Activated CD4-positive, alpha-beta T cell treated with anti-CD3 and anti-CD28 coated beads, Interleukin-2, amount 50 U/mL, for 1 hour (primary cell): Measurements from ENCODE around the gene HDGFL2.

ENCODE experiments used
- DNase-seq: peaks from one replicate; pipeline ENCODE4 v3.0.0-alpha.2; 2020

The HDGFL2 gene

DNA sequence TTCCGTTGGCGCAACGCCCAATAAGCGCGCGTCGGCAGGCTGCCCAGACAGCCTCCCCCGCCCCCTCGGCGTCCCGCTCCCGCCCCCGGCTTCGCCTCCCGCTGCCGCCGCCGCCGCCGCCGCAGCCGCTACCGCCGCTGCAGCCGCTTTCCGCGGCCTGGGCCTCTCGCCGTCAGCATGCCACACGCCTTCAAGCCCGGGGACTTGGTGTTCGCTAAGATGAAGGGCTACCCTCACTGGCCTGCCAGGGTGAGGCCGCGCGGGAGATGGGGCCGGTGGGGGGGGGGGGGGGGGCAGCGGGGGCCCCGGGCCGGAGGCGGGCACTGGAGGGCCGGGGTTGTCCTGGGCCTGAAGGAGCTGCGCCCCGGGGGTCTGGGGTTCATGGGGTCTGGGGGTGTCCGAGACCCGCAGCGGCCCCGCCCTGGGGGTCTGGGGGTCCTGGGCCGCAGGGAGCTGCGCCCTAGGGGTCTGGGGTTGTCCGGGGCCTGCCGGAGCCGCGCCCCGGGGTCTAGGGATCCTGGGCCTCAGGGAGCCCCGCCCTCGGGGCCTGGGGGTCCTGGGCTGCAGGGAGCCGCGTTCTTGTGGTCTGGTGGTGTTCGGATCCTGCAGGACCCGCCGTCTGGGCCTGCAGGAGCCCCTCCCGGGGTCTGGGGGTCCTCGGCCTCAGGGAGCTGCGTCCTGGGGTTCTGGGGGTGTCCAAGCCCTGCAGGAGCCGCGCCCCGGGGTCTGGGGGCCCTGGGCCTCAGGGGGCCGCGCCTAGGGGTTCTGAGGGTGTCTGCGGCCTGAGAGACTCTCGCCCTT, at the start of gene HDGFL2:
TSS of gene HDGFL2 (plus strand) at position 124 of the 801 bp plus-strand sequence. CDS start at position 178, 54 bp downstream.
- DNase-seq = no peak

DNA sequence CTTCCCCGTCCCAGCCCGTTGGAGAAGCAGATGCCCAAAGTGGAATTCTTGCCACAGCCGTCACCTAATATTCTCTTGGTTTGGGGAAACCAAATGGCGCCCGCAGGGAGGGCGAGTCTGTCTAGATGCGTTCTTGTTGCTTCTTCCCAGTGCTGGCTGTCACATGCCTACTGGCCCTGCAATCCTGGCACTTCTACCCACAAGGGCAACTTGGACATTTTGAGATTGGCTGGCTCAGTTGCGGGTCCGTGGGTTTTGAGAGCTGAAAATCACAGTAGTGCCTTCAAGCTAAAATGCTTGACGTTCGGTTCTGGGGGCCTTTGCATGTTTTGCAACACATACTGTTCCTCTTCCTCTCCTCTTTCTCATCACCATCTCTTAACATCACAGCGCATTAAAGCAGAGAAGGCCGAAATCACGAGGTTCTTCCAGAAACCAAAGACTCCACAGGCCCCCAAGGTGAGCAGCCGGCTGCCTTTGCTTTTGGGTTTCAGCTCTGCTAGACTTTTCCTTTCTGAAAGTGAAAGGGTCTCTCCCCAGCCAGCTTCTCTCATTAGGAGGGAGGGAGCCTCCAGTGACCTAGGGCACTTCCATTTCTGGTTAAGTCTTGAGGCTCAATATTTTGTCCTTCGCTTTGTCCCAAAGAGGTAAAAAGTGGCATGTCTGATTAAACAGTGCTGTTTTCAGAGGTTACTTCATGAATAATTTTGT, 48.5 kb upstream of the HDGFL2 start:
- no peak for DNase-seq

DNA sequence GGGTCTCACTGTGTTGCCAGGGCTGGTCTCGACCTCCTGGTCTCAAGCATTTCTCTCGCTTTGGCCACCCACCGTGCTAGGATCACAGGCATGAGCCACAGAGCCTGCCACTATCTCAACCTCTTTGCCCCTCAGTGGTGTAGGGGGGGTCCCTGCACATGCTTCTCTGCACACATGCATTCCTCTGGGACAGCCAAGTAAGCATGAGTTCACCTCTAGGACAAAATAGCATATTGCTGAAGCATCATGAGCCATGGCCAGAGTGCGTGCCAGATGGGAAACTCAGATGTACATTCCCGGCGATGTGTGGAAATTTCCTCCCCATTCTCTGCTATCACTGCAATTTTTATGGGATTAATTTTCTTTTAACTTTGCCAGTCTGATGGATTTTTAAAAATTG, 46.6 kb upstream of the HDGFL2 start:
- DNase-seq = no peak

DNA sequence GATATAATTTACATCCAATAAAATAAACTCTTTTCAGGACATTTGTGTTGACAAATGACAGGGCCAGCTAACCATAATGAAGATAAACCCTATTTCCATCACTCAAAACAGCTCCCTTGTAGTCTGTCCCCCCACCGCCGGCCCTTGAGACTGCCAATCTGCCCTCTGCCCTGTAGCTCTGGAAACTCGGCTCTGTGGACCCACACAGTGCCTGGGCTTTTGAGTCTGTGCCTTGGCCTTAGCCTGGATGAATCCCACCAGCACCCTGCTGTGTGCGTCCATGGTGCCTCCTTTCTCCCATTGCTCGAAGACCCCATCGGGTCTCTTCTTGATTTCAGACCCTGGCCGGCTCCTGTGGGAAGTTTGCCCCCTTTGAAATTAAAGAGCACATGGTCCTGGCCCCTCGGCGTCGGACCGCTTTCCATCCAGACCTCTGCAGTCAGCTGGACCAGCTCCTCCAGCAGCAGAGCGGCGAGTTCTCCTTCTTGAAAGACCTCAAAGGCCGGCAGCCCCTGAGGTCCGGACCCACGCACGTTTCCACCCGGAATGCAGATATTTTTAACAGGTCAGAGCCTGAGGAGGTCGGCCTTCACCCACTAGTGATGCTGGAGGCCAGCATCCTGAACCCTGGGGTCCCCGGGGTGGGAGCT, 43.6 kb upstream of the HDGFL2 start:
- DNase-seq = no peak

DNA sequence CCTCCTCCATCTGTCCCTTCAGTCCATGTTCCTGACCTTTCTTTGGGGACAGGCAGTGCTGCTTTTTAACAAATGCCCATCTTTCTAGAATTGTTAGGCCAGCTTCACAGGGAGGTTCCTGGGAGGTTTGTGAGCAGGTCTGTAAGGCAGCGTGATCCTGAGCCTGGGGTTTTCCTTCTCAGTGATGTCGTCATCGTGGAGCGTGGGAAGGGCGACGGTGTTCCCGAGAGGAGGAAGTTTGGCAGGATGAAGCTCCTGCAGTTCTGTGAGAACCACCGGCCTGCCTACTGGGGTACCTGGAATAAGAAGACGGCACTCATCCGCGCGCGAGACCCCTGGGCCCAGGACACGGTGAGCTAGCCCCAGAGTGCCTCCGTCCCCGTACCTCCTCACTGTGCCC, 42.8 kb upstream of the HDGFL2 start:
- DNase-seq = no peak

DNA sequence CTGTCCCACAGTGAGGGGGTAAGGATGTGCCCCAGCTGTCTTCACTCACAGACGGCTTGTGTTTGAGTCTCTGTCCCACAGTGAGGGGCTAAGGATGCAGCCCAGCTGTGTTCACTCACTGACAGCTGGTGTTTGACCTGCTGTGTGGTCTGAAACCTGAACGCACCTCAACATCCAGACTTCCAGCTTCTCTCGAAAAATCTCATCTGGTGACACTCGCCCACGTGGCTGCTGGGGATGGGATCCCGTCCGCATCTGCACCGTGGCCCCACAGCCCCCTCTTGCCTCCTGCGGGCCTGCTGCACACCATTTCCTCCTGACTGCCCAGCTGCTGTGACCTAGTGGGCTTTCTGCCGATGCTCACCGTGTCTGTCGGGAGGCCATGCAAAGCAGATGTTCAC, 42.3 kb upstream of the HDGFL2 start:
- DNase-seq = no peak

DNA sequence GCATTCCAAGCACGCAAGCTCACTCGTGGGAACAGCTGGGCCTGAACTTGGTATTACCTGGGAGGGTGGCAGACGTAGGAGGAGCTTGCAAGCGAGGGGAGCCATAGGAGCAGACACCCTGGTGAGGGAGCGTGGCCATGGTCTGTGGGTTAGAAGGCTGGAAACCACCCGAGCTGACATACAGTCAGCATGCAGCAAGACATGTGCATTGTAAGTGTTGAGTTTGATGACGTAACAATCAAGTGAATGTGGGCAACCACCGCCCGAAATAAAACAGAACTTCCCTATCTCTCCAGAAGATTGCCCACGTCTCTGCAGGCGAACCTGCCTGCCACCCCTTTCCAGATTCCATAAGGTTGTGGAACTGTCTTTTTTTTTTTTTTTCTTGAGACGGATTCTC, 41.3 kb upstream of the HDGFL2 start:
- no peak for DNase-seq

DNA sequence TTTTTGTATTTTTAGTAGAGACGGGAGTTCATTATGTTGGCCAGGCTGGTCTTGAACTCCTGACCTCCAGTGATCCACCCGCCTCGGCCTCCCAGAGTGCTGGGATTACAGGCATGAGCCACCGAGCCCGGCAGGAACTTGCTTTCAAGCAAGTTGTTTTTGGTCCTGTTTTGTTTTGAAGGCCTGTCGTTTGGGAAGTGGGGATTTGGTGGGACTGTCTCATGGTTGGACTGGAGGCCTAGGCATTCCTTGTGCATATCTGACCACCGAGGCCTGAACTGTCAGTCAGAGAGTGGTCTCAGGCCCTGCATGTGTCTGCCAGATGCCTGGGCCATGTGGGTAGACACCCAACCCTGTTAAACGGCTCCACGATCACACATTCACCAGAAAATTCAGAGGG, 40.8 kb upstream of the HDGFL2 start:
- no peak for DNase-seq

DNA sequence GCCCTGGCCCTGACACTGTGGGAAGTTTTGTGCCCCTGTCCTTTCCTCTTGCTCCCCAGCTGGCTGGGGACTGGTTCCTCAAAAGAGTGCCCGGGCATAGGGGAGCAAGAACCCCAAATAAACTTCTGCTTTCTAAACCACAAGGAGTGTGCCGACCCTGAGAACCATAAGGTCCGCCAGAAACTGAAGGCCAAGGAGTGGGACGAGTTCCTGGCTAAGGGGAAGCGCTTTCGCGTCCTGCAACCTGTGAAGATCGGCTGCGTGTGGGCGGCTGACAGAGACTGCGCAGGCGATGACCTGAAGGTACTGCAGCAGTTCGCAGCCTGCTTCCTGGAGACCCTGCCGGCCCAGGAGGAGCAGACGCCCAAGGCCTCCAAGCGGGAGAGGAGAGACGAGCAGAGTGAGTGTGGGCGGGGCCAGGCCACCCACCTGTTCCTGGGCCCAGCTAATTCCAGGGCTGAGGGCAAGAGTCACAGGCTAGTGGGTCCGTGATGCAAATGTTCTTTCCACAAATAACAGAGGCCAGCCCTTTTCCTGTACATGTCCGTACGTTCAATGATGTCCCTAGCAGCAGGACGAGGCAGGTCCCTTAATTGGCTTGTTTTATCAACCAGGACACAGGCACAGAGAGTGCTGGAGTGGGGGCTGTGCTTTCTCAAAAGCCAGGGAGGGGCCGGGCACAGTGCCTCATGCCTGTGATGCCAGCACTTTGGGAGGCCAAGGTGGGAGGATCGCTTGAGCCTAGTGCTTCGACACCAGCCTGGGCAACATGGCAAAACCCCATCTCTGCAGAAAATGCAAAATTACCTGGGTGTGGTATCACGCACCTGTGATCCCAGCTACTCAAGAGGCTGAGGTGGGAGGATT, 40.1 kb upstream of the HDGFL2 start:
- DNase-seq = no peak

DNA sequence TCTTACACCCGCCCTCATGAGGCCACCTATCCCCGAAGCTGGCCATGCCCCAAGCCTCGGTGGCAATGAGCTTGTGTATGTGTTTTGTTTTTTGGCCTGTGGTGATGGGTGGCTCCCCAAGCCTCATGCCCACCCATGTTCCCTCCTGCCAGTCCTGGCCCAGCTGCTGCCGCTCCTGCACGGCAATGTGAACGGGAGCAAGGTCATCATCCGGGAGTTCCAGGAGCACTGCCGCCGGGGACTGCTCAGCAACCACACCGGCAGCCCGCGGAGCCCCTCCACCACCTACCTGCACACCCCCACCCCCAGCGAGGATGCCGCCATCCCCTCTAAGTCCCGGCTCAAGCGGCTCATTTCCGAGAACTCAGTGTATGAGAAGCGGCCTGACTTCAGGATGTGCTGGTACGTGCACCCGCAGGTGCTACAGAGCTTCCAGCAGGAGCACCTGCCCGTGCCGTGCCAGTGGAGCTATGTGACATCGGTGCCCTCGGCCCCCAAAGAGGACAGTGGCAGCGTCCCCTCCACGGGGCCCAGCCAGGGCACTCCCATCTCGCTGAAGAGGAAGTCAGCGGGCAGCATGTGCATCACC, 39.1 kb upstream of the HDGFL2 start:
- no peak for DNase-seq

DNA sequence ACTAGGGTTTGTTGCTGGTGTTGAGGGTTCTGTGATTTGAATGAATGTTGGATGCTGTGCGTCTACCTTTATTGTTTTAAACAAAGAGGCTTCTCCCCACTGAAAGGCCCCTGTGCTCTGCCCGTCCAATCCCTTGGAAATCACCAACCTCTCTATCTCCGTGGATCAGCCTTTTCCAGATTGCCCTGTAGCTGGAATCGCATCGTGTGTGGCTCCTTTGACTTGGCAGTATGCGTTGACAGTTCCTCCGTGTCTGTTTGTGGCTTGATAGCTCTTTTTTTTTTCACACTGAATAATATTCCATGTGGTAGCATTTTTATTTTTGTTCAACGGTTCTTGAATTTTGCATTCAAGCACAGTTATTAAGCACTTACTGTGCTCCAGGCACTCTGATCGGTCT, 37.7 kb upstream of the HDGFL2 start:
- DNase-seq = no peak

DNA sequence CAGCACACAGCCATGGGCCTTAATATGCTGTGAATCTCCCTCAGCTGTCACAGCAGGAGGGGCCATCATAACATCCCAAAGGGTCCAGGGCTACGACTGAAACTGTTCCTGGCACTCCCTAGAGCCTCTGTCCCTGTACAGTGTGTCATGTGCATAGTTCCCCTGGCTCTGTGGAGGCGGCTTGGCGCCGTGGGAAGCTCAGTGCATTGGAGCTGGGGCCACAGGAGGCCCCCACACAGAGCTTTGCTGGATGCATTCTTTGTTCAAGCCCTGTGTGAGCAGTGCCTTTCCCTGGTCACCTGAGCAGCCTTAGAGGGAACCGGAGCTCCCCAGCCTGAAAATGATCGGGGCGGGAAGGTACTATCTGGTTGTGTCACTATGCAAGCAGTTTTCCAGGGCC, 35.9 kb upstream of the HDGFL2 start:
- no peak for DNase-seq

DNA sequence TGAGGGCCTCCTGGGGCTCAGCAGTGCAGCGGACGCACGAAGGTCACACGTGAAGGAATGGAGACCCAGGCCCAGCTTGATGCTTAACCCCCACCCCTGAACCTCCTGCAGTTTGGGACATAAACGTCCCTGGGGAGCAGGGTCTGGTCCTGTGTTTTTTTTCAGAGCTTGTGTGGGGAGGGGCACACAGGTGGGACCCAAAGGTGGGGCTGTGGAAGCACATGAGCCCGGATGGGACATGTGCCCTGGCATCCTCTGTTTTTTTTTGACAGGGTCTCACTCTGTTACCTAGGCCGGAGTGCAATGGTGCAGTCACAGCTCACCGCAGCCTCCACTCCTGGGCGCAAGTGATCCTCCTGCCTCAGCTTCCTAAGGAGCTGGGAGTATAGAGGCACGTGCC, 35.0 kb upstream of the HDGFL2 start:
- no peak for DNase-seq

DNA sequence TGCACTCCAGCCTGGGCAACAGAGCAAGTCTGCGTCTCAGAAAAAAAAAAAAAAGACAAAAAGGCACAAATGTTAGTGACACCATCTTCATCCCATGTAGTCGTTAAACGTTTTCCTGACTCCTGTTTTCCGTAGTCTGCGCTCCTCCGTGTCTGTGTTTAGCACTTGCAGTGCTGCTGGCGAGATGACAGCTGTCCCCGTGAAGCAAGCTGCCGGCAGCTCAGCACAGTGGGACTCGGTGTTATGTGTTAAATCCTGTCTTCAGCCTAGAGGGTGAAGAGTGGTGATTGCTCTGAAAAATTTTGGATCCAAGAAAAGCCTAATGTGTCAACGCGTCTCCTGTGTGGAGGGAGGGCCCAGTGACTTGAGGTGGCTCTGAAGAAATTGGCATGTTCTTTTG, 32.9 kb upstream of the HDGFL2 start:
- no peak for DNase-seq

DNA sequence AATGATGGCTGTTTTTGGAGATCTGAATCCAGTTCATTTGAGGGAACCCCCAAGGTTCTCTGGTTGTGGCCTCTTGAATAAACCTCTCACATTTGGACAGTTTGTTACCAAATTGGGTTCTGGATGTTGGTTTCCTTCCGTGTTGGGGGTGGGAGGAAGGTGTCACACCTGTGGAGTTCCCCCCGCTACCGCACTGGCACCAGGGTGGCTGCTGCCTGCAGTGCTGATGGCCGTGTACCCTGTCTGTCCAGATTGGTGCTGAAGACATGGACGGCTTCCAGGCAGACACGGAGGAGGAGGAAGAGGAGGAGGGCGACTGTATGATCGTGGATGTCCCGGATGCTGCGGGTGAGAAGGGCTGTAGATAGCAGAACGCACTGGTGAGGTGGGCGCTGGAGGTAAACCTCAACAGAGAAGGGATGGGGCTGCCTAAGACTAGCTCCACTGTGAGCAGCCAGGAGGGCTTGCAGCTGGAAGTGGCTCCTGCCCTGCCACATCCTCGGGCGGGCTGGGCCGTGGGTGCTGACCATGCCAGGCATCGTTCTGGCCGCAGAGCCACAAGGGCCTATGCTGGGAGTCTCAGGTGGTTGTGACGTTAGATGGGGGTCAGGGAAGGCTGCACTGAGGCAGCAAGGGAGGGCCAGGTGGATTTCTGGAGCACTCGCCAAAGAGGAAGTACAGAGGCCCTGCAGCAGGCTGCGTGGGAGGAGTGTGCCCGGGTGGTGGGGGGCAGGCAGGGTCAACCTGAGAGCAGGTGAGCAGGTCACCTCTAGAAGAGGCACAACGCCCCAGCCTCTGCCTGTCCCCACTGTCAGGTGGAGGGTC, 29.9 kb upstream of the HDGFL2 start:
- no peak for DNase-seq

DNA sequence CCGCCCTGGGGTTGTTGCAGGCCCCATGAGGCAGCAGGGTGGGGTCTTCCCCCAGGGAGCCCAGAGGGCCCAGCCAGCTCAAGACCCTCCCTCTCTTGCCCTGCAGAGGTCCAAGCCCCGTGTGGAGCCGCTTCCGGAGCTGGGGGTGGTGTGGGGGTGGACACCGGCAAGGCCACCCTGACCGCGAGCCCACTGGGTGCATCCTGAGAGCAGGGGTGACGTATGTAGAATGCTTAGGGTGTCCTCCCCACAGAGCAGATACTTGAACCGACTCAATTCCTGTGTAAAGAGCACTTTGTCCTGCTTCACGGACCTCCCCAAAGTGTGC, 29.3 kb upstream of the HDGFL2 start:
- DNase-seq = no peak

DNA sequence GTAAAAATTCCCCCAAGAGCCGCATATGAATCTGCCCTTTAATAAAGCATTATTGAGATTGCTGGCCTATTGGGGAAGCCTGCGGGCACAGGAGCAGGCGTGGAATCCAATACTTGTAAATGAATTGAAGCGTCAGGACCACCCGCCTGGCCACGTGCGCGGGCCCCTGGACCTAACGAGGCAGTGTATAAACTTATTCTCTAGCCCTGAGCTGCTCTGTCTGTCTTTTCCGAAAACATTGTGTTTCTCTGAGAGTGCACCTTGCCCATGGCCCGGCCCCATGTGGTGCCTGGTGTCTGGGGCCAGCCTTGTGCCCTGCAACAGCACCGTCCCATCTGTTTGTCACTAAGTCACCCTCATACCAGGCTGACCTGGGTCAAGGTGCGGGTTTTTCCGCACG, 28.9 kb upstream of the HDGFL2 start:
- DNase-seq = no peak

DNA sequence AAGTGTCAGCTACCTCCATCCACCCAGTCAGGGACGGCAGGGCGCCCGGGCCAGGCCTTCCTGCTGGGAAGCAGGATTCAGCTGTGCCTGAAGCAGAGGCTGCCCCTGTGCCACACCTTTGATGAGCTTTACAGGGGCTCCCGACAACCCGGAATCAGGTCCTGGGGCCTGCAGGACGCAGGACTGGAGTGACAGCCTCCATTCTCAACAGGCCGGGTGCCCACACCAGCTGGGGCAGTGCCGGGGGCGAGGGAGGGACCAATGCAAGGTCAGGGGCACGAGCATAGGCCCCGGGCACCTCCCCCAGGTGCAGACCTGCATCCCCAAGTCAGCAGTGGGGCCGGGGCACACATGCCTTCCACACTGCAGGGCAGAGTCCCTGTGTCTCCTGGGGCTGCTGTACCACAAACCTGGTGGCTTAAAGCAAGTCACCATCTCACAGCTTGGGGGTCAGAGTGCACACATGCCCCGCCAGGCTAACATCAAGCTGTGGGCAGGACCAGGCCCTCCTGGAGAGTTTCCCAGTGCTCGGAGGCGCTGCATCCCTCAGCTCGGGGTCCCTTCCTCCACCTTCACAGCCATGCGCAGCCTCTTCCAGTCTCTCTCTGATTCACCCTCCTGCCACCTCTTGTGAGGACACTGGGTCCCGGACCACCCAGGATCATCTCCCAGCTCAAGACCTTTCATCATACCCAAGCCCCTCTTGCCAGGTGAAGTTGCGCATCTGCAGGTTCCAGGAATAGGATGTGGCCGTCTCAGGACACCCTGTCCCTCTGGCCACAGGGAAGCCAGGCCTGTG, 27.9 kb upstream of the HDGFL2 start:
- no peak for DNase-seq

DNA sequence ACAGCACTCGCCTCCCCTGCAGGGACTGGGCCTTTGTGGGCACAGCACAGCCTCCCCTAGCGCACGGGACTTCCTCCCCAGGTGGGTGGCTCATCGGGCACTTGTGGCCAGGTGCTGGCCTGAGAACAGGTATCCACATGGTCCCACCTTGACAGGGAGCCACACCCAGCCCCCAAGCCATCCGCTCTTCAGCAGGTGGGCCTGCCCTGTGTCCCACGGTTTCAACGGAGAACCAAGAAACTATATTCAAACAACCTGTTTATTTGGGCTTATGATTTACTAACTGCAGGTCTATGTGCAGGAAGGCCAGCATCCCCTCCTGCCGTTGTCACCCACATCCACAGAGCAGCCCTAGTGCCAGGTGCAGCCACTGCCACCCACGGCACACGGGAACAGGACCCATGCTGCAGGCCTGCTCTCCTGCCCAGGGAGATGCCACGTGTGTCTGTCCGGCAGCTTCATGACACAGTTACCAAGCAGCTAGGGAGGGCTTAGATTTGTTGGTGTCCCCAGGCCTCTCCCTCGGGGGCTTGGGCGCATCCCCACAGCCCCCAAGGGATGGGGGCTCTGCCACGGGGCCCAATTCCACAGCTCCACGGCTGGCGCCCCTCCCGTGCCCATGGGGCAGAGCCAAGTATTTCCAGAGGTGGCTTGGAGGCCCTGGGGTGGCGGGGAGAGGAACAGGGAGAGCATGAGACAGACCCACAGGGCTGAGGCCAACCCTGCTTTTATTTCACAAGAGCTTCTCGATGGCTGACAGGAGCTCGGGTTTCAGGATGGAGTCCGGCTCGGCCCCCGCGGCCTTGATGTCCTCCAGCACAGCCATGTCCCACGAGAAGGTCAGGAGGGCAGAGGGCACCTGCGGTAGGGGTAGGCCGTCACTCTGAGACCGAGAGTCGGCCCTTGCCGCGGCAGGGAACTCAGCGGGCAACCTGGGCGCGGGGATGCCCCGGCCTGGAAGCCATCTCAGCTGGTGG, 27.0 kb upstream of the HDGFL2 start:
- no peak for DNase-seq
